ENCODE results near the gene ERG.

- no peak for TF ChIP-seq RFX5 (IDR thresholded peaks at IDR 0.05; ENCODE audit: borderline replicate concordance, low read depth, low read length)
- no peak for TF ChIP-seq NRF1 (IDR thresholded peaks at IDR 0.05; ENCODE audit: low read depth, low read length)
- TF ChIP-seq EP300 (IDR thresholded peaks at IDR 0.05; ENCODE audit: borderline replicate concordance in 1 of 2, low read depth in 2 of 2, low read length in 2 of 2), result no peak
- TF ChIP-seq SRF (IDR thresholded peaks at IDR 0.05; ENCODE audit: low read depth, low read length), result no peak
- no peak for TF ChIP-seq CTCF (IDR thresholded peaks at IDR 0.05; ENCODE audit: control extremely low read depth in 1 of 3, insufficient read depth in 1 of 3, low read depth in 1 of 3, low read length in 3 of 3)
- no peak for TF ChIP-seq EZH2 (IDR thresholded peaks at IDR 0.05; ENCODE audit: low read depth, low read length, severe bottlenecking)
- no peak for TF ChIP-seq USF2 (IDR thresholded peaks at IDR 0.05; ENCODE audit: low read length)
Observed at GRCh38 chr21:38349977-38350376, 148.3 kb downstream of the ERG start.

Data from H1 (cell line).